8988T (cell line): ENCODE data around the gene MLC1.

ENCODE experiments used
- DNase-seq: peaks from one replicate; pipeline ENCODE4 v3.0.0; 2011

Gene MLC1

GRCh38 chr22:50074551-50075530 lies 10.4 kb downstream of the MLC1 start:
- DNase-seq = peak; percentile 18

GRCh38 chr22:50074056-50074455 lies 11.2 kb downstream of the MLC1 start:
- DNase-seq = no peak

- DNase-seq = no peak
Observed at GRCh38 chr22:50072714-50073538, 12.3 kb downstream of the MLC1 start.

GRCh38 chr22:50072167-50072555 lies 13.1 kb downstream of the MLC1 start:
- no peak for DNase-seq

DNA sequence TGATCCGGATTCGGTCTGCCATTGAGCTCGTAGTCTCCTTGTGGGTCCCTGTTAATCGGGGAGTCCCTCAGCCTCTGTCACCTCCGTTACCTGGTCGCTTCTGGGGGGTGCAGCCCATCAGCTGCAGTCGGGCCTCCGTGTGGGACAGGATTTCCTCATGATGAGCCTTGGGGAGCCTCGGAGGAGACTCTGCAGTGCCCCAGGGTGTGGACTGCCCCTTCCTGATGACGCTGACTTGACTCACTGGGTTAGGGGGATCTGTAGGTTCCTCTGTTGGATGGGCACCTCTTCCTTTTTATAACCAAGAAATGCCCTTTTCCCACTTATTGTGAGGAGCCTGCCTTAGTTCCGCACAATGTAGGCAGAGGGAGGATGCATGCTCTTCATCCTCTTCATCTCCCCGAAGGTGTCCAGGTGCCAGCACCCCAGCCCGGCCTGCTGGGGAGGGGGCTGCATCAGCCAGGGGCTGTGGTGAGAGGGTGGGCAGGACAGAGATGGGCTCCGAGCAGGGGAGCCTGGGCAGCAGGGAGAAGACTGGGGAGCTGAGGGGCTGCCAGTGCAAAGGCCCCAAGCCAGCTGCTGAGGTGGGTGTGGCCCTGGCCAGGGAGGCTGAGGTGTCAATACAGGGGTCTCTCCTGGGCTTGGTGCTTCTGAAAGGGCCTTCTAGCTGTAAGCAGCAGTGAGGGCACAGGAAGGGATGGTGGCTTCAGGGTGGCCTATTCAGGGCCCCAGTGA lies 13.6 kb downstream of the MLC1 start:
- no peak for DNase-seq

DNA sequence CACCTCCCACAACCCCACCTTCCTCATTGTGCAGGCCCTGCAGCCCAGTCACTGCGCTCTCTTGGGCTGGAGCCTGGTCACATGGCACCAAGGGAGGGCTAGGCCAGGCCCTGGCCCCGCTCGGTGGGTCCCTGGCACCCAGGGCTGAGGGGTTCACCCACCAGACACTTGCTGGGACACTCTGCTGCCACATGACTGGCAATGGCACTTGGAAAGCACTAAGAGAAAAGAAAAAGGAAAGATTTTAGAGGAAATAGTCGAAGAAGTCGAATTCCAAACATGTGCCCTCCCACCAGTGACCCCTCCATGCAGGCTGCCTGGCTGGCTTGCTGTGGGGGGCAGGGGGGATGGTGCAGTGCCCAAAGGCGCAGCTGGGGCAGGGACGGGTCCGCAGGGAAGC lies 14.9 kb downstream of the MLC1 start:
- DNase-seq = no peak

DNA sequence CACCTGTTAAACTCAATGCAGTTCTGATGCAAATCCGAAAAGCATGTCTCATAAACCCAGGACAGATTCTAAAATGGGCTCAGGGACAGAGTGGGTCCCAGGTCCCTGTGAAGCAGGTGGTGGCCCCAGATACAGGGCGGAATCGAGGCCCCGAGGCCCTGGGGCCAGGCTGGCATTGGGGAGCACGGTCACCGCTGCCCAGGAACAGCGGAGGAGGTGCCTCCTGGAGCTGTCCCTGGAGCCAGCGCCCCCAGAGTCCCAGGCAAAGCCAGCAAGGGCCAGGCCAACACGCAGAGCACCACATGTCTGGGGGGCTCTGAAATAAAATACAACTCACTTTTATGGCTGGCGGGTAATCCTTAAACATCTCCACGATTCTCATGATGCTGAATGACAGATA lies 17.1 kb downstream of the MLC1 start:
- no peak for DNase-seq

DNA sequence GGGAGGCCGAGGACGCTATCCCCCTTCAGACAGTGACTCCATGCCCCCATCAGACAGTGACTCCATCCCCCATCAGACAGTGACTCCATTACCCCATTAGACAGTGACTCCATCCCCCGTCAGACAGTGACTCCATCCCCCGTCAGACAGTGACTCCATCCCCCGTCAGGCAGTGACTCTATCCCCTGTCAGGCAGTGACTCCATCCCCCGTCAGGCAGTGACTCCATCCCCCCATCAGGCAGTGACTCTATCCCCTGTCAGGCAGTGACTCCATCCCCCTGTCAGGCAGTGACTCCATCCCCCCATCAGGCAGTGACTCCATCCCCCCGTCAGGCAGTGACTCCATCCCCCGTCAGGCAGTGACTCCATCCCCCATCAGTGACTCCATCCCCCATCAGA lies 18.0 kb downstream of the MLC1 start:
- no peak for DNase-seq

DNA sequence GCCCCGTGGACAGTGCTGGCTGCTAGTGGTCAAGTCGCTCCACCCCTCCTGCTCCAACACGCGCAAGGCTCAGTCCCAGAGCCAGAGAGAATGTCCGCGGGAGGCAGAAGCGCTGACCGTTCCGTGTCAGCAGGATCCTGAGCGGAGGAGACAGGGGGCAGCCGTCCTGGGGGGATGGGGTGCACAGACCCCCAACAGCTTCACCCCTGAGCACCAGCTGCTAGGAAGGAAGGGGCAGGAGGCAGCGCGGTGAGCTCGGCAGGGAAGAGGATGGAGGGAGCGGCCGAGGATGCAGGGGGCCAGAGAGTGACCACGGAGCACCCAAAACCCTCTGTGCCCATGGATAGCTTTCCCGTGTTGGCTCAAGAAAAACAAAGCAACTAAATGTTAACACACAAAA lies 20.8 kb downstream of the MLC1 start:
- no peak for DNase-seq

GRCh38 chr22:50063589-50064393 lies 21.4 kb downstream of the MLC1 start:
- no peak for DNase-seq

GRCh38 chr22:50062509-50063135 lies 22.6 kb downstream of the MLC1 start:
- no peak for DNase-seq

GRCh38 chr22:50061824-50062355 lies 23.3 kb downstream of the MLC1 start:
- no peak for DNase-seq

- no peak for DNase-seq
Observed at GRCh38 chr22:50061141-50061823, 23.9 kb downstream of the MLC1 start.

- DNase-seq = no peak
Observed at GRCh38 chr22:50060441-50061140, 24.6 kb downstream of the MLC1 start.

GRCh38 chr22:50059881-50060262 lies 25.4 kb downstream of the MLC1 start:
- no peak for DNase-seq

GRCh38 chr22:50058906-50059880 lies 26.0 kb downstream of the MLC1 start:
- peak; percentile 89 for DNase-seq

DNA sequence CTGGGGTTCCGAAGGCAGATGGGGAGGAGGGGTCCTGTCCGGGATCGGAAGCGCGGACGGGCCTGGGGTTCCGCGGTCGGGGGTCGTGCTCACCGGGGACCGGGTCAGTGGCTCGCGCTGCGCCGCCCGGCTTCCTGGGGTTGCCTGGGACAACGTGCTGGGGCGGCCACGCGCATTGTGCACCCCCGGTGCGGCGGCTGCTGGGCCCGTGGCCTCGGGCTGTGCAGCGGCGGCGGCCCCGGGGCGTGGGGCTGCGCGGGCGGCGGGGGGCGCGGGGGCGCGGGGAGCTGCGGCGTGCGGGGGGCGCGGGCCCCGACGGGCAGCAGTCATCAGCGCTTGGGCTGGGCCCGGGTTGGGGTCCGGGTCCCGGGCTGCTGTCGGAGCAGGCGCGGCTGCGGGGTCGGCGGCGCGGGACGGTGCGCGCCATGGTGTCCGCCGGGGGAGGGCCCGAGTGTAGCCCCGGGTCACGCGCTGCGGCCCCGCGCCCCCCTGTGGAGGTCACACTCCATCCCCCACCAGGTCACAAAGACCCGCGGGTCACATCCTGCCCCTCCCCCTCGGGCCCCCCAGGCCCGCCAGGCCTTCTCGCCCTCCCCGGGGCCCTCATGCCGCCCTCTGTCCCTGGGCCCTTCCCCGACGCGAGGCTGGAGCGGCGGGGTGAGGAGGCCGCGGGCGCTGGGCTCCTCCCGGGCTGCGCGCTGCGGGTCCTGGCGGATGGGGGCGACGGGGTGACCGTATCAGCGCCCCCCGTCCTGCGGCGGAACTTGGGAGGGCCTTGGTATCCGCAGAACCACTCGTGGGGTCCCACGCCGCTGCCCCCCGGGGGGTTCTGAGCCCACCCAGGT lies 26.9 kb downstream of the MLC1 start, which contains the start of gene TTLL8:
TTLL8 (minus strand) TSS at position 238 of the 845 bp plus-strand sequence.
- DNase-seq = no peak
